Right kidney (tissue), 9 donors: ENCODE data around the gene GRAP.
"Not testable (repeated sequence)": the region's sequence is repeated elsewhere in the genome, so short reads cannot be mapped to it uniquely, and the experiment has no call there.

Experiments used
- DNase-seq: peaks from one replicate; pipeline ENCODE4 v3.0.0-alpha.2; 2016
- long read RNA-seq, 8 donors: transcript quantifications; one replicate each; lab custom pipeline, GENCODE V29; 2026

Gene GRAP
- long read RNA-seq, donor 1, partial matches to known transcripts: 0 of 5 reads
- long read RNA-seq, donor 1, other reads (novel, unspliced or antisense): 0 of 5 reads
- long read RNA-seq, donor 2, transcript GRAP-201 (5 exons, 2,651 nt): major isoform, 6 of 7 reads
- long read RNA-seq, donor 2, partial matches to known transcripts: 0 of 7 reads
- long read RNA-seq, donor 2, other reads (novel, unspliced or antisense): 0 of 7 reads
- long read RNA-seq, donor 3, partial matches to known transcripts: 0 of 2 reads
- long read RNA-seq, donor 3, other reads (novel, unspliced or antisense): 0 of 2 reads
- long read RNA-seq, donor 4, partial matches to known transcripts: 0 of 4 reads
- long read RNA-seq, donor 4, other reads (novel, unspliced or antisense): 0 of 4 reads
- long read RNA-seq, donor 5, partial matches to known transcripts: 0 of 1 reads
- long read RNA-seq, donor 5, other reads (novel, unspliced or antisense): 0 of 1 reads
- long read RNA-seq, donor 6, partial matches to known transcripts: 0 of 4 reads
- long read RNA-seq, donor 6, other reads (novel, unspliced or antisense): 0 of 4 reads
- long read RNA-seq, donor 7: 0 reads
- long read RNA-seq, donor 8, transcript GRAP-201 (5 exons, 2,651 nt): major isoform, 7 of 7 reads
- long read RNA-seq, donor 8, partial matches to known transcripts: 0 of 7 reads
- long read RNA-seq, donor 8, other reads (novel, unspliced or antisense): 0 of 7 reads

DNA sequence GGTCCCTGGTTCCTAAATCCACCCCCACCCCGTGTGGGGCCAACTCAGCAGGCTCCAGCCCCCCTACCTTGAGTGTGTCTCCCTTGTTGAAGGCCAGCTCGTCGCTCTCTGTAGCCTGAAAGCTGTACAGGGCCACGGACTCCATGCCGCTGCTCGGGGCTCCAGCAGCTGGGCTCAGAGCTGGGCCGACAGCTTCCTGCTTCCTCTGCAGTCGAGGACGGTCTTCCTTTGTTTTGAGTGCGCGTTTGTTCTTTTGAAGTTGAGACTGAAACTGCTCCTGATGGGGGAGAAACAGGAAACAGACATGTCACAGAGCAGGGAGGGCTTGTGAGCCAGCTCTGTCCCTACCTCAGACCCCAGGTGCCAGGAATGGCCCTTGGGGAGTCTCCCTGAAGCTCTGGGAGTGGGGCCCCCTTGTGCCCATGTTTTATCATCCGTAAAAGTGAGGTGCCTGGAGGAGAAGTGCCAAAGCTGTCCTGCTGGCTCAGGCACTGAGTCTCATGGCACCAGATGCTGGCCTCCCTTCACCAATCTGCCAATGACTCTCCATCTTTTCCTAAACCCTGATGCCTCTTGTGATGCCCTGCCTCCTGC, at the start of gene GRAP:
GRAP (minus strand) TSS at position 176 of the 594 bp plus-strand sequence; CDS start at position 145, 31 bp downstream.
- DNase-seq: not testable (repeated sequence)

DNA sequence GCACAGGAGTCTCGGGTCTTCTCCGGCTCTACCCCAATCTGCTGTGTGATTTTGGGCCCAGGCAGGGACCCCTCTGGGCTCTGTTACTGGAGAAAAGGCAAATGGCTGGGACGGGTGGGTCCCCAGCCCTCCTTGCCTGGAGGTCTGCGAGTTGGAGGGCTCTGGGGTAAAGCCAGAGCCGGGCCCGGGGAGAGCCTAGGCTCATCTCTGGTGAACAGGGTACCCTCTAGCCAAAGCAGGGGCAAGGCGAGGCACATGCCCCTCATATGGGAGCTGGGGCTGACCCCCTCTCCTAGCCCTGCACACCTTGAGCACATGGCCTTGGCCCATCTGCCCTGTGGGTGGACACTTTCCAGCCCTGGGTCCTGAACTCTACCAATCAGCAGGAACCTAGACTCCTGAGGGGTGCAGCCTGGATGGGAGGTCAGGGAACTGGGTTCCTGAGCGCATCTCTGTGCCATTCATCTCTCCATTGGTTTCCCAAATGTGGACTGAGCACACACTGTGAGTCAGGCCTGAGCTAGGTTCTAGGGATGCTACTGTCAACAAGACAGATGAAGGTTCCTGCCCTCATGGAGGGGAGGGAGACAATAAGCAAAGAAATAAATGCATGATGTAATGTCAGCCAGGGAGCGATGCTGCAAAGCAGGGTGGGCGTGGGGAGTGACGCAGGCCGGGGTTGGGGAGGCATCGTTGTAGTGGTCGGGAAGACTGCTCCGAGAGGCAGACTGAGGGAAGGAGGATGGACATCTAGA, 47.1 kb upstream of the GRAP start:
- DNase-seq: not testable (repeated sequence)

DNA sequence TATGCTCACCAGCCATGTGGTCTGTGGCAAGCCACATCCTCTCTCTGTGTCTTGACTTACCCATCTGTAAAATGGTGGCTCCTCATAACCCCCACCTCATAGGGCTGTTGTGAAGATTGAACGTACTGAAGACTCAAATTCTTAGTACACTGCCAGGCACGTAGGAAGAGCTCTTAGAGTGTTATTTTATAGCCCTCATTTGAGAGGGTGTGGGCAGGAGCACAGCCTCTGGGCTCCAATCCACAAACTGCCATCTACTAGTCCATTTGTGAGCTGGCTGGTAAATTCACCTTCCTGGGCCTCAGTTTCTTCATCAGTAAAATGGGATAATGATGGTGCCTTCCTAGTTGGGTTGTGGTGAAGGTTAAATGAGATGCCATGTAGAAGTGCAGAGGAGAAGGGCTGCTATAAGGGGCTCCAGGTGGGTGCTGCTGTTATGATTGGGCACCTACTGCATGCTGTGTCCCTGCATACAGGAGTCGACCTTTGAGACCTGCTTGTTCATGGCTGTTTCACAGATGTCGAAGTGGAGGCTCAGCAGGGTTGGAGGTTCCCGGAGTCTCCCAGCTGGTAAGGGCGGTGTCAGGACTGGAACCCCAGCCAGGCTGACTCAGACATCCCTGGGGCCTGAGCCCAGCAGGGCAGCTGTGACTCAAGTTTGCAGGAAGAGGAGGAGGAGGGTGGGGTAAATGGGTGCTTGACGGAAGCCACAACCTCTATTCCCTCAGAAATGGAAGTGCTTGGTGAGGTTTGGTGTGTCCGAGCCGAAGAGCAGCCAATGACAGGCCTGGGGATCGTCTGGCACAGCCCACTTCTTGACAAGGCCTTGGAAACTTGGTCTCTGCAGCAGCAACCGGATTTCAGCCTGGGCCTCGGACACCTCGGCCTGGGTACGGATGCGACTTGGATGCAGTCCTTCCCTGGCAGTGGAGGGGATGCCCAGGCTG, 46.3 kb upstream of the GRAP start:
- not testable (repeated sequence) for DNase-seq

DNA sequence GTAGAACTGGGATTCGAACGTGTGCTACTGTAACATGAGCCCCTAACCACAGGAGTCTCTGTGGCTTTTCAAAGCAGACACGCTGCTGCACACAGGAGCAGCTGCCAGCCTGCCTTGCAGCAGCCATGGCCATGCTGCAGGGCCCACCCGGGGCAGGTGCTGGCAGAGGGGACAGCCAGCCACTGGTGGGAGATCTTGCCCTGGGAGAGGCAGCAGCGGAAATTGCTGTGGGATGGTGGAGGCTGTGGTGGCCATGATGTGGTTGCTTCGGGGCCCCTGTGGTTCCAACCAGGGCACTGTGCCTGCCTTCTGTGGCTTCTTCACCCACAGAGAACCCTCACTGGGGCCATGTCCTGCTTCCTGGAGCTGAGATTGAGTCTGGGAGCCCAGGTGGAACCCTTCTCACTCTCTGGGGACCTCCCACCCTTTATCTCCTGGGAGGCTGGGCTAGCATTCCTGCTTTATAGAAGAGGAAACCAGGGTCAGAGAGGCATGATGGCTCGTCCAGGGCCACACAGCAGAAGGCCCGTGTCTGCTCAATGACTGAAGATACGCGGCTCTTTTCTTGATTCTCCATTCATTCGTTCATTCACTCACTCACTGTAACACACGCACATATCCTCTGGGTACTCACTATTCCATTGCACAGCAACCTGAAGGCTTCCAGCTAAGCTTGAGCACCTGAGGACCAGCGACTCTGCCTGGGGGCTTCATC, 43.5 kb upstream of the GRAP start:
- DNase-seq: not testable (repeated sequence)

DNA sequence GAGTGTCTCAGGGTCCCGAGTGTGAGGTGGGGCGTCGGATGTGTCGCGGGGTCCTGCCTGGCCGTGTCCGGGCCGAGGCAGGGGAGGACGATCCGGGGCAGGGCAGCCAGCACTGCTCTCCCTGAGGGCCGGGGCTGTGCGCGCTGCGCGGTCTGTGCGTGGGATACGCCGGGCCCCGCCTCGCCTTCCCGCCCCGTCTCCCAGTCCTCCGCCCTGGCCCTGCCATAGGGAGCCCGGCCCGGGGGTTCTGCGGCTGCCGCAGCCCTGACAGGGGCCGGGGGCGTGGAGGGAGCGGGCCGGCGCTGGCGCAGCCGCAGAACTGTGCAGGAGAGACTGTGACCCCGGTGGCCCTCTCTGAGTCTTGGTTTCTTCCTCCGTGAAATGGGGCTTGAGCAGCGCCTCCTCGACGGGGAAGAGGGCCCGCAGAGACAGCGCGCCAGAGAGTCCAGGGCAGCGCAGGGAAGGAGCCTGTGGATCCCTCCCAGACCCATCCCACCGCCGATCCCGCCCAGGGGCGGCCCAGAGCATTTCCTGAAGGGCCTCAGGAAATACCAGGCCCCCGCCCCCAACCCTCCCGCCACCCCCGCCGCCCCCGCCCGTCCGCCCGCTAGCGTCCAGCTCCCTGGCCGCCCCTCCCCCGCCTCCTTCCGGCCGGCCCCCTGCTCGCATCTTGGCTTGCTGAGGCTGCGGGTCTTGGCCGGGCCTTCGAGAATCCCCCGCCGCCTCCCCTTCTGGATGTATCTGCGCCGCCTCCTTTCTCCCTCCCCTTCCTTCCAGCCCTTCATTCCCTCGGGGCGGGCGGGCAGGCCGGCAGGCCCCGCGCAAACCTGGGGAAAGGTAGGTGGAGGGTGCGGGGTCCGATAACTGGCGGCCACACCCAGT, 42.3 kb upstream of the GRAP start:
- not testable (repeated sequence) for DNase-seq

DNA sequence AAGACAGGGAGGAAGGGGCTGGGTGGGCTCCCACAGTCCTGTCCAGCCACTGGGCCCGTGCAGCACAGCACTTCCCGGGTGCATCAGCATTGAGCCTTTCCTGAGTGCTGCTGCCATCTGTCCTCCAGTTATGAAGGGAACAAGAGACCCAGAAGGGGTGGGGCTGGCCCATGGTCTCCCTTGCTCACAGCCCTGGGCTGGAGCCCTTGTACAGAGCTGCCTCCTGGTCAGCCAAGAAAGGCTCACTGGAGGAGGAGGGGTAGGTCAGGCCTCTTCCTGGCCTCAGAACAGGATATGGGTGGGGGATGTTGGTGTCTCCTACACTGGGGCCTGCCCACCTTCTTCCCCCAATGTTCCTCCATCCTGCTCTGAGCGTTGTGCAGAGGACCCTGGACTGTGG, 30.6 kb upstream of the GRAP start:
- DNase-seq: not testable (repeated sequence)

DNA sequence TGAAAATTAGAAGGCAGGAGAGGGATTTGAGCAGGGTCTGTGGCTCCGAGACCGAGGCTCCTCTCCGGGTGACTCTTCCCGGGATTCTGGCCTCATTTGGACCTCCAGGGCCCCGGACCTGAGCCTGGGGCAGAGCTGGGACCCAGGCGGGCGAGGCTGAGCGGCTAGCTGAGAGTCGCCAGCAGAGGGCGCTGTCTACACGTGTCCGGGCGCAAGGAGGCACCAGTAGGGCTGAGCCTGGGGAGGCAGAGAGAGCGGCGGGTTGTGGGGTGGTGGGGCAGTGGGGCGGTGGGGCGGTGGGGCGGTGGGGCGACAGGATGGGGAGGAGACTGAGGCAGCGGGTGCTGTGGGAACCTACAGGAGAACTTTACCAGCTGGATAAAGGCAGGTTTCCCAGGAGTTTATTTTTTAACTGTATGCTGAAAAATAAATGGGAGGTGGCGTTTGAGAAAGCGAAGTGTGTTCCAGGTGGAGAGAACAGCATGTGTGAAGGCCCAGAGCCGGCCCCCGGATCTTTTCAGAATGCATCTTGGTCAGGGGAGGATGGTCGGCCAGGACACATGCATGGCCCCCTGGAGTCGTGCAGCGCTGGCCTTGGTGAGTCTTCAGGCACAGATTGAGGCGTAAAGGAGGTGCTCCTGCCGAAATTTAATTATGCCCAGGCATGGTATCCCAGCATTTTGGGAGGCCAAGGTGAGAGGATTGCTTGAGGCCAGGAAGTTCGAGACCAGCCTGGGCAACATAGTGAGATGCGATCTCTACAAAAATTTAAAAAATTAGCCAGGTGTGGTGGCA, 29.8 kb upstream of the GRAP start:
- DNase-seq: not testable (repeated sequence)

DNA sequence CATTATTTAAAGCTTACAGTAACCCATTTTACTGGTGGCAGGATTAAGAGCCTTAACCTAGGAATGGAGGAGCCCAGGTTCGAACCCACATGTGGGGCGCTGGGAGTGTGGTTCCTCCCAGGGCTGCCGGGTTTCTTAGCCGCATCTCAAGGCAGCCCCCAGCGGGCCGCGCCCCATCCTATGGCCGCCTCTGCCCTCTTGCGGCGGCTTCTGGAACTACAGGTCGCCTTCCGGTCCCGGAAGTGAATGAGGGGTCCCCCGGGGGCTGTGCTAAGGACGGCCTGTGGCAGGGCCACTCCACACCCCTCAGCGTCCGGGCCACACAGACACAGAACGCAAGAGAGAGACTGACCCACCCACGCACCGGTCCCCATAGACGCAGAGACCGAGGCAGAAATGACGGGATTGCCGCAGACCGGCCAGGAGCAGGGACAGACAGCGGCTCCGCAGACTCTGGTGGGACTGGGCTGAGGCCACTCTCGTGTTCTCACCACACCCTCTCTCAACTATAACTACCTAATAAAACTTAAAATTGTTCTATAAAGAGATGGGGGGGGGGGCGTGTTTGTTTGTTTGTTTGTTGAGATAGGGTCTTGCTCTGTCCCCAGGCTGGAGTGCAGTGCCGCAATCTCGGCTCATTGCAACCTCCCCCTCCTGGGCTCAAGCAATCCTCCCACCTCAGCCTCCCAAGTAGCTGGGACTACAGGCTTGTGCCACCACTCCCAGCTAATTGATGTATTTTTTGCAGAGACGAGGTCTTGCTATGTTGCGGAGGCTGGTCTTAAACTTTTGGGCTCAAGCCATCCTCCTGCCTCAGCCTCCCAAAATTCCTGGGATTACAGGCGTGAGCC, 23.8 kb upstream of the GRAP start:
- not testable (repeated sequence) for DNase-seq

DNA sequence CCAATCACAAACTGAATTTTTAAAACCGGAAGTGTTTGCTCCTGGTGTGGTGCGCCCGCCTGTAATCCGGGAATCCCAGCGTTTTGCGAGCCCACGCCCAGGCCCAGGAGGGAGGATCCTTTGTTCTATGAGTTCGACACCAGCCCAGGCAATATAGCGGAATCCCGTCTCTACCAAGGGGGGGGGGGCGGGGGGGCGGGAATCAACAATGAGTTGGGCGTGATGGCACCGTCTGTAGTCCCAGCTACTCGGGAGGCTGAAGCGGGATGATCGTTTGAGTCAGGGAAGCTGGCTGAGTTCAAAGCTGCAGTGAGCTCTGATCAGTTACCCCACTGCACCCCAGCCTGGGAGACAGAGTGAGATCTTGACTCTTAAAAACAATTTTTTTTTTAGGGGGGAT, 17.6 kb upstream of the GRAP start:
- DNase-seq: not testable (repeated sequence)

DNA sequence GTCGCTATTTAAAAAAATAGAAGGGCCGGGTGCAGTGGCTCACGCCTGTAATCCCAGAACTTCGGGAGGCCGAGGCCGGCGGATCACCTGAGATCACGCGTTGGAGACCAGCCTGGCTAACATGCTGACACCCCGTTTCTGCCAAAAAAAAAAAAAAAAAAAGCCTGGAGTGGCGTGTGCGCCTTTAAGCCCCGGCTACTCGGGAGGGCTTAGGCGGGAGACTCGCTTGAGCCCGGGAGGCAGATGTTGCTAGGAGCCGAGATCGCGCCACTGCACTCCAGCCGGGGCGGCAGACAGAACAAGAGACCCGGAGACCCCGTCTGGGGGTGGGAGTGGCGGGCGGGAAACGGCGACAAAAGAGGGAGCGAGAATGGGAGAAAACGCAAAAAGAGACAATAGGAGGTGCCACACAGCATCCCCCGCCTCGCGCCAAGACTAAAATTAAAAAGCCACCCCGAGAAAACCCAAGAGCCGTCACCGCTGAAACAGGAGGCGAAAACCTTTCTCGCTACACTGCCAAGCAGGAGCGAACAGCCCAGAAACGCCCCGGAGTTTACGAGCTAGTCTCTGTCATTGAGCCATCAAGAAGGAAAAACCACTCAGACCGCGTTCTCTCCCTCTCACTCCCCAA, 16.7 kb upstream of the GRAP start:
- not testable (repeated sequence) for DNase-seq

DNA sequence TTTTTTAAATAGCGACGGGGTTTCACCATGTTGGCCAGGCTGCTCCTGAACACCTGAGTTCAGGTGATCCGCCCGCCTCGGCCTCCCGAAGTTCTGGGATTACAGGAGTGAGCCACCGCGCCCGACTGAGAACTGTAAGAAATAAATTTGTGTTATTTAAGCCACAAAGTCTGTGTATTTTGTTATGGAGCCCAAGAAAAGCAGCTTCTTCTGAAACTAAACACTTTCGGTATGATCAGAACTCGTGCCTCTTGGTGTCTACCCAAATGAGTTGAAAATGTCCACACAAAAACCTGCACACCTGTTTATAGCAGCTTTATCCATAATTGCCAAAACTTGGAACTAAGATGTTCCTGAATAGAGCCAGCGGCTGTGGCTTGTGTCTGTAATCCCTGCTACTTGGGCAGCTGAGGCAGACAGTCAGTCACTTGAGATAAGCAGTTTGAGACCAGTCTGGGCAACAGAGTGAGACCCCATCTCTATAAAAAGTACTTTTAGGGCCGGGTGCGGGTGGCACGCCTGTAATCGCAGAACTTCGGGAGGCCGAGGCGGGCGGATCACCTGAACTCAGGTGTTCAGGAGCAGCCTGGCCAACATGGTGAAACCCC, 16.1 kb upstream of the GRAP start:
- not testable (repeated sequence) for DNase-seq

DNA sequence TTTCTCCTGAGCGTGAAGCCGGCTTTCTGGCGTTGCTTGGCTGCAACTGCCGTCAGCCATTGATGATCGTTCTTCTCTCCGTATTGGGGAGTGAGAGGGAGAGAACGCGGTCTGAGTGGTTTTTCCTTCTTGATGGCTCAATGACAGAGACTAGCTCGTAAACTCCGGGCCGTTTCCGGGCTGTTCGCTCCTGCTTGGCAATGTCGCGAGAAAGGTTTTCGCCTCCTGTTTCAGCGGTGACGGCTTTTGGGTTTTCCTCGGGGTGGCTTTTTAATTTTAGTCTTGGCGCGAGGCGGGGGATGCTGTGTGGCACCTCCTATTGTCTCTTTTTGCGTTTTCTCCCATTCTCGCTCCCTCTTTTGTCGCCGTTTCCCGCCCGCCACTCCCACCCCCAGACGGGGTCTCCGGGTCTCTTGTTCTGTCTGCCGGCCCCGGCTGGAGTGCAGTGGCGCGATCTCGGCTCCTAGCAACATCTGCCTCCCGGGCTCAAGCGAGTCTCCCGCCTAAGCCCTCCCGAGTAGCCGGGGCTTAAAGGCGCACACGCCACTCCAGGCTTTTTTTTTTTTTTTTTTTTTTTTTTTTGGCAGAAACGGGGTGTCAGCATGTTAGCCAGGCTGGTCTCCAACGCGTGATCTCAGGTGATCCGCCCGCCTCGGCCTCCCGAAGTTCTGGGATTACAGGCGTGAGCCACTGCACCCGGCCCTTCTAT, 15.4 kb upstream of the GRAP start:
- not testable (repeated sequence) for DNase-seq

DNA sequence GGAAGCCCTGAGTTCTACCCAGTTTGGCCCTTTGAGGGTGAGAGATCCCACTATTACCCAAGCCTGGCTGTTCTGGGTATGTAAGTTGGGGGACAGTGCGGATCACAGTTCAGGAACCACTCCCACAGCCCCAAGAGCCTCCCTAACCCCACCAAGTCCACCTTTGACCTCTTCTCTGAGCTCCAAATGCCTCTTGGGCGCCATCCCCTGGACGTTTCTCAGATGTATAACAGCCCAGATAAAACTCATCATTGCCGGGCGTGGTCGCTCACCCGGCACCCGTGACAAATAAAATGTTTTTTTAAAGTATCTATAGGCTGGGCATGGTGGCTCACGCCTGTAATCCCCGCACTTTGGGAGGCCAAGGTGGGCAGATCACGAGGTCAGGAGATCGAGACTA, 8.7 kb upstream of the GRAP start:
- DNase-seq: not testable (repeated sequence)

DNA sequence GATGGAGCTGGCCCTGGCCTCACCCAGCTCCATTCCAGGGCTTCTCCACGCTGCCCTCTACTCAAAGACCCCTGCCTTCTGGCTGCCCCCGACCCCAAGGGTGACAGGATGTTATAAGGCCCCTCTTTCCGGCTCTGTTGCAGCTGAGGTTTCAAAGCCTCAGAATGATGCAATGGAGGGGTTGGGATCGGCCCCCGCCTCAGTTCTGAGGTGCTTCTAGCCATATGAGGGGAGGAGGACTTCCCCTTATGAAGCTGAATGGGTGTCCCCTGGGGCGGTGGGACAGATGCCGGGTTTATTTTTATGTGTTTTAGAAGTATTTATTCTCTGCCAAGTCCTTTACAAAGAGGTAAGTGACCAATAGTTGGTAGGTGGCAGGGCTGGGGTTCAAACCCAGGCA, 2.1 kb upstream of the GRAP start:
- DNase-seq: not testable (repeated sequence)

DNA sequence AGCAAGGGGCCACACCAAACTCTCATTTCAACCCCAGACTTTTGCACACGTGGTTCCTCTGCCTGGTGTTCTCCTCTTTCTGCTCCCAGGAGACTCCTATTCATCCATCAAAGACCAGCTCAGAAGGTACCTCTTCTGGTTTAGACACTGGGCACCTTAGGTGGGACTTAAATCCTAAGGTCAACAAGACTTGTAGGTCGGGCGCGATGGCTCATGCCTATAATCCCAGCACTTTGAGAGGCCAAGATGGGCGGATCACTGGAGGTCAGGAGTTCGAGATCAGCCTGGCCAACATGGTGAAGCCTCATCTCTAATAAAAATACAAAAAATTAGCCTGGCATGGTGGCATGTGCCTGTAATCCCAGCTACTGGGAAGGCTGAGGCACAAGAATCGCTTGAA, 753 bp upstream of the GRAP start:
- DNase-seq: not testable (repeated sequence)

DNA sequence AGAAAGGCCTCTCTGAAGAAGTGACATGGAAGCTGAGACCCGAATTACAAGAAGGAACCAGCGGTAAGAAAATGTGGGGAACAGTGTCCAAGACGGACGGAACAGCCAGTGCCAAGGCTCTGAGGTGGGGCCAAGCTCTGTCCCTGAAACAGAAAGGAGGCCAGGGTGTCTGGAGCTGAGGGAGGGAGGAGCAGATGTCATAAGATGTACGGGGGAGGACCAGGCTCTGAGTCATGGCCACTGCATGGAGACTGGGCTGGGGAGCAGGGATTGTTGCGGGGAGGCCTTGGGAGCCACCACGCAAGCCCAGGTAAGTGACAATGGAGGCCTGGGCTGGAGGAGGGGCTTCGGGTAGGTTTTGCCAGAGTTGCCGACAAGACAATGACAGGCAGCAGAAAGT, 2.1 kb downstream of the GRAP start:
- not testable (repeated sequence) for DNase-seq
